ENCODE data around the gene SMG7.

Gene SMG7

GRCh38 chr1:183567584-183567983 lies 95.3 kb downstream of the SMG7 start:
- FAIRE-seq, result no peak

- FAIRE-seq, result no peak
These were observed 96.1 kb downstream of the SMG7 start for GRCh38 chr1:183568176-183569021.

DNA sequence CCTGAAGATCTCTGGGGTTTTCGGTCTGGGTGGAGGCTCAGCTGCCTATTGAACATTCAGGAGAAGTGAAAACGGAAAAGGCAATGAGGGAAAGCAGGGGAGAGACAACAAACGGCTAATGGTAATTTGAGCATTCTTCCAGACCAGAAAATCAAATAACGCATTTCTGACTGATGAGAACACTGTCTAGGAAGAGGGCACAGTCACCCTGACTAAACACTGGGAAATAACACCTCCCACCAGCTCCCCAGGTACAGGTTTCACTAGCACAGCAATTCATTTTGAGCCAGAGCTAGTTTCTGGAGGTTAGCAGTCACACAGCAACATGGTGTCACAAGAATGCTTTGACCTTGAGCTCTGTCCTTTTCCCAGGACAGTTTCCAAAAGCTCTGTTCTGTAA lies 96.8 kb downstream of the SMG7 start:
- no peak for FAIRE-seq

GRCh38 chr1:183569801-183570200 lies 97.5 kb downstream of the SMG7 start:
- FAIRE-seq, result no peak

- FAIRE-seq, result no peak
These were observed 98.2 kb downstream of the SMG7 start for GRCh38 chr1:183570451-183570850.

GRCh38 chr1:183571678-183572268 lies 99.5 kb downstream of the SMG7 start:
- no peak for FAIRE-seq

GRCh38 chr1:183572721-183573120 lies 100.4 kb downstream of the SMG7 start:
- no peak for FAIRE-seq

DNA sequence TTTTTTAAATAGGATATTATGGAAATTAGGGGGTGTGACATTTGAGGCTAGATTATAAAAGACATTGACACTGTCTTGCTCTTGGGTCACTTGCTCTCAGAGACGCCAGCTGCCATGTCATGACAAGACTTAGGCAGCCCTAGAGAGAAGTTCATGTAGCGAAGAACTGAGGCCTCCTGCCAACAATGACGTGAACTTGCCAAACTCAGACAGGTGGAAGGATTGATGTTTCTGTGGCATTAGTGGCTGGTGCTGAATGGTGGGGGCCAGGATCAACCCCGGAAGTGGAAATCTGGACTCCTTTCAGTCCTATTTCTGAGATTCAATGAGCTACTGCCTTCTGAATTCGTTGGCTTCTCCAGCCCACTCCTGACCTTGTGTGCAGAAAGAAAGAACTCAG lies 103.3 kb downstream of the SMG7 start:
- no peak for FAIRE-seq

DNA sequence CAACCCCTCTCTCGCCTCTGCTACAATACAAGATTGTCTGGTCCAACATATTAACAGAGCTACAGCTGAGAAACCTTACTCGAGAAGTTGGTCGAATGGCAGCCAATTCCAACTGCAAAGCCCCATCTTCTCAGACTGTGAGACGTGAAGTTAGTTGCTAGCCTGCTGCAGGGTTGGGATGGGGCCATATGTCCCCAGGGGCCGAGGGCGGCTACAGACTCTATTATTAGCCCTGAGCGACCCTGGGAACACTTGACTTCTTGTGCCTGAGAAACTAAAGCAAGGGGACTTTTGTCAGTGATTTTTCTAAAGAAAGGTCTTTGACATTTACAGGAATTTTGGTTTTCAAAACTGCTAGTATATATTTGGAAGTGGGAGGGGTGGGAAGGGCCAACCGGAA lies 104.2 kb downstream of the SMG7 start:
- no peak for FAIRE-seq

DNA sequence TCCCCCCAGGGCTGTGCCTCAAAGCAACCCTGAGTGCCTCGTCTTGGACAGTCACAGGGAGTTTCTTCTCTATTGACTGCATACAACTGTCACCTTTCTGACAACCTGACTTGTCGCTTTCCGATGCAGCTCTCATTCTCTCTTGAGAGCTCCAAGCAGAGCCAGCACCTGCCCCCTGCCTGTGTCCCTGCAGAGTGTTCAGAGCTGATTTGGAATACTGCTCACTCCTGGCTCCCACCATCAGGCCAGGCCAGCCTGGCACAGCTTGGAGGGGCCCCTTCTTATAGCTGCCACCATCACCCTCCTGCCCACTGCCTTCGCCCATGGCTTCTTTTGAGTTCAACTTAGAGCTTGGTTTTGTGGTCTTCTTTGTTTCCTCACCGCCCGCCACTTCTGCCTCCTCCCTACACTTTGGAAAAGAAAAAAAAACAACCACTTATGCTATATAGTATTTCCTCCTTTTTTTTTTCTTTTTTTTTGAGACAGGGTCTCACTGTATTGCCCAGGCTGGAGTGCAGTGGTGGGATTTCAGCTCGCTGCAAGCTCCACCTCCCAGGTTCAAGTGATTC lies 105.7 kb downstream of the SMG7 start:
- FAIRE-seq, result no peak

- FAIRE-seq, result no peak
These were observed 106.6 kb downstream of the SMG7 start for GRCh38 chr1:183578856-183579255.

DNA sequence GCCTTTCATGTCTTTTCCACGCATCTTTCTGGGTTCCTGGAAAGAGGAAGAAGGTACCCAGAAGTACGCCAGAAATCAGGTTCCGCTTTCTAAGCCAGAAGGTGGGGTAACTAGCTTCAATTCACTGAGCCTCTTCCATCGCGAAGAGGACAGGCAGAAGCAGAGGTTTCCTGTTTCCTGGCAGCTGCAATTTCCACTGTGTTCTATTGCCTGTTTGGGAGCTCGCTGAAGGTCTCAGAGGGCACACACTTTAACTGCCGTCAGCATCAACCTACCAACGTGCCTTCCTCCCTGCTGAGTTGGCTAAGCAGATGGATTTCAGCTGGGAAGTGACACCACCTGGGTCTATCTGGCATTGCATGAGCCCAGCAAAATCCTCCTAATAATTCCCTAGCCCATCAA lies 108.0 kb downstream of the SMG7 start:
- no peak for FAIRE-seq

DNA sequence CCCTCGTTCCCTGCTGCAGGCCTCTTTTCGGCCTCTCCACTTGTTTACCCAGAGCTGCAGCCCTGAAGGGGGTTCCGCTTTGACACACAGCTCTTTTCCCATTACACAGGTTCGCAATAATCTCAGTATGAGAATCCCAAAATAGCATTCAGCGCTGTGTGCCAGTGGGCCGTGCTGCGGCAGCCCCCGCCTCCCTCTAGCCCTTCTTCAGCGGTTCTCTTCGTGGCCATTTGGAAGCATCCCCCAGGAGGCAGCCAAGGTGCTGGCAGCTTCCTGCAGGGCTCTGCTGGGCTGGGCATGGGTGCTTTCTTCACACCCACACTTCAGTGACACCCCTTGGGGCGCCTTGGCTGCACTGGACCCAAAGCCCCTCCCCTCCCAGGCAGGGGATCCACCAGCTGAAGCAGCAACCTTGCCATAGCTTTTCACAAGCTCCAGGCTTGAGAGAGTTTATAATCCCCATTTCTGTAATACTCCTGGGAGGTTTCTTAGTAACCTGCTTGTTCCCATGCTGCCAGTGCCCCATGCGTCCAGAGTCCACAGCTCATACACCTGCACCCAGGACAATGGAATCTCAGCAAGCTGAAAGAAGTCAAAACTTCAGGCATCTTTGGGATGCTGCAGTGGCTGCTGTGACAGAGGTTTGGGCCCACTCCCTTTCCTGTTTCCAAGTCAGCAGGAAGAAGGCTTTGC lies 109.9 kb downstream of the SMG7 start:
- no peak for FAIRE-seq

DNA sequence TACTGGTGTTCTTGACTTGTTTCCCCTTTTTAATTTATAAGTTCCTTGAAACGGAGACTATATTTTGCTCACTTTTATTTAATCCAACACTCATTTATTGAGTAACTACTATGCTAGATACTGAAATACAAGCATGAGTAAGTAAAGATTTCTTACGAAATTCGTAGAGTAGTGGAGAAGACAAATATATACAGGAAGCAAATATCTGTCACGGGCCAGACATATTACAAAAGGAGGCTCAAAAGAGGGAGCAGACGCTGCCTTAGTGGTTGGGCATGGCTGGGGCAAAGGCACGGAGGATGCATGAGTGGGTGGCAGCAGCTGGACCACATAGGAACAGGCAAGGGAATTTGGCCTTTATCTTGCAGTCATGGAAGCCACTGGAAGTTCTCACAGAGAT lies 111.2 kb downstream of the SMG7 start:
- FAIRE-seq, result no peak

GRCh38 chr1:183584147-183584546 lies 111.8 kb downstream of the SMG7 start:
- no peak for FAIRE-seq

DNA sequence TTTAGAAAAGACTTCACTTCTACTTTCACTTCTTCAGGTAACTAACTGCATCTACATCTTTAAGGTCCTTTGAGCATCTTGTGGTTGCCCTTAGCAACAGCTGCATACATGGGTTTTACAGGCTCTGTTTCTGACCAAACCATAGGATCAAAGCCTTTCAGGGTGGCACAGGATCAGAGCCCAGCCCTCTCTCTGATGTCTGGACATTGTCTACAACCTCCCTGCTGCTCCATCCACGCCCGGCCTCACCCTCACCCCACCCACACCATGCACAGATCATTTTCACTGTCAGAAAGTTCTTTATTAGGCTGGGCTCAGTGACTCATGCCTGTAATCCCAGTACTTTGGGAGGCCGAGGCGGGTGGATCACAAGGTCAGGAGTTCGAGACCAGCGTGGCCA lies 112.7 kb downstream of the SMG7 start:
- no peak for FAIRE-seq

DNA sequence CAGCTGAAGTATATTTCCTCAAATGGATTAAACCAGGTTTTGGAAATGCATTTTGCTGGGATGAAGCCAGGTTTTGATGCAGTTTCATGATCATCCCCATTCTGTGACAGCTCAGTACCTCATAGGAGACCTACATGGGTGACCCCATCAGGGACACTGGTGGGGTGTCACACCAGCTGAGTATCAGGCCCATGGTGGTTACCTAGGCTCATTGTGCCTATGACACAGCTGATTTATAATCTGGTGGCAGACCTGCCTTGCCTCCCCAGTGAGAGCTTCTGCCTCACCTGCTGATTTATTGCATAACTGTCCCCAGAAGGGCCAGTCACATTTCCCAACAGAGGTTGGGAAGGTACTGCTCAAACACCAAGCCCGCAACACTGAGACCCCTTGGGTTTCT lies 114.2 kb downstream of the SMG7 start:
- FAIRE-seq, result no peak

- FAIRE-seq, result no peak
These were observed 114.6 kb downstream of the SMG7 start for GRCh38 chr1:183586926-183587325.

DNA sequence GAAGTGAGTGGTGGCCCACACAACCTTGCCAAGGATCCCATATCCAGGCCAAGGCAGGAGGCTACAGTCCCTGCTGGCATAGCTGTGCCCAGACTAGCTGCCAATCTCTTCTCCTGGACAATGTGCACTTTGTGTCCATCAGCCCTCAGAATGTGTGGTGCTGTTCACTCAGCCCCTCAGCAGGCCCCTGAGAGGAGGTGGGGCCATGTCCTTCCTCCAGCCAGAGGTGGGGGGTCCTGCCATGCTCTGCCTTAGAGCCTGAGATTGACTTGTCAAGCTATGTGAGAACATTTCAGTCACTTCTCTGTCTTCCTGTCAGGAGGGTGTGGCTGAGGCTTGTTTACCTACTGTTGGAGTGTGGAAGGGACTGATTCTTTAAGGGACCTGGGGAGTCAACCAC lies 116.5 kb downstream of the SMG7 start:
- no peak for FAIRE-seq

DNA sequence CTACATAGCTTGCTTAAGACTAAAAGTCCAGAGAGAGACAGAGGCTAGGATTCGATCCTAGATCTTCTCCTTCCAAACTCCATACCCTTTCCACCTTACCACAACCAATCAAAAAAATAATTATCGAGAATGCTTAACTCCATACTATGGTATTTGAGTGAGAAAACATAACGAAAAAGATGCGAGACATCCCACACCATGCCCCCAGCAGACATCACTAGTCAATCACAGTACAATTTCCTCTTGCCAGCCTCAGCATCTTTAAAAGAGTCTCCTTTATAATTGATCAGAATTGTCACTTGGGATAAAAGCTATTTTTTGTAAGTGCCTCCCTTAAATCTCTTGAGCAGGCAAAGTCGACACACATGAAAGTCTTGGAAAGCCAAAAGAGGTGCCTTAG lies 117.1 kb downstream of the SMG7 start:
- FAIRE-seq, result no peak

DNA sequence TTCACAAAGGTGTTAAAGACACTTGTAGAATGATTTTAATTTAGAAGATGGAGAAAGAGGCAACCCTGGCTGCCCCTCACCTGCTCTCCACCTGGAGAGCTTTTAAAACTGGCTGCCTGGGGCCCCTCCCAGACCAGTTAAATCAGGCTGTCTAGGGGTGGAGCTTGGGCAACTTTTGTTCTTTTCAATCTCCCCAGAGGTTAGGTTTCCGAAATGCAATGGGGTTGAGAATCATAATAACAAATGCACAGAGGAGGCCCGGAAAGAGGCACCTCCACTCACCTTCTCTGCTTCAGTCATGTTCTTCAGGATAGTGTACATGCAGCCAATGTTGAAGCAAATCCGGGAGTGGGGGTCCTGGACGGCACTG lies 117.6 kb downstream of the SMG7 start:
- FAIRE-seq, result no peak

- no peak for FAIRE-seq
These were observed 118.2 kb downstream of the SMG7 start, which contains the start of gene NCF2 for GRCh38 chr1:183590244-183591191. NCF2 (minus strand) TSS chr1:183590459; CDS start chr1:183590329, 130 bp downstream.

All from endometrium (tissue), 2 donors.